Measurements from ENCODE around the gene SLC8A2.

DNA sequence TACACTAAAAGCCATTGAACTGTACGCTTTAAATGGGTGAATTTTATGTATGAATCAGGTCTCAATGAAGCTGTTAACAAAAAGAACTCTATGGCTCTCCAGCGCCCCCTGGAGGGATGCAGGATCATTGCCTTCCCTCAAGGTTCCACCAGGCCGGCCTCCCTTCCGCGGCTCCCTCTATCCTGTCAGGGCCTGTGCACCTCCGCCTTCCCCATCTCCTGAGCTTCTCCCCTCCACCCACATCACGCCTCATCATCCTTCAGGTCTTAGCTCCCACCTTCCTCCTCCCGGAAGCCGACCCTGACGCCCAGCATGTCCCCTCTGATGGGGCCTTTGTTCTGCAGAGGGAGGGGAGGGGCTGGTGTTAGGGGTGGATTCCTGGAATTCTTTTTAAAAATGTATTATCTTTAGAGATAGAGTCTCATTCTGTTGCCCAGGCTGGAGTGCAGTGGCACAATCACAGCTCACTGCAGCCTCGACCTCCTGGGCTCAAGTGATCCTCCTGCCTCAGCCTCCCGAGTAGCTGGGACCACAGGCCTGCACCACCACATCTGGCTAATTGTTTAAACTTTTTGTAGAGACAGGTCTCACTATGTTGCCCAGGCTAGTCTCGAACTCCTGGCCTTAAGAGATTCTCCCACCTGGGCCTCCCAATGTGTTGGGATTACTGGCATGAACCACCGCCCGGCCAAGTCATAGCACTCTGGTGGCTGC lies 80.0 kb downstream of the SLC8A2 start:
- TF ChIP-seq, protein P1, sequence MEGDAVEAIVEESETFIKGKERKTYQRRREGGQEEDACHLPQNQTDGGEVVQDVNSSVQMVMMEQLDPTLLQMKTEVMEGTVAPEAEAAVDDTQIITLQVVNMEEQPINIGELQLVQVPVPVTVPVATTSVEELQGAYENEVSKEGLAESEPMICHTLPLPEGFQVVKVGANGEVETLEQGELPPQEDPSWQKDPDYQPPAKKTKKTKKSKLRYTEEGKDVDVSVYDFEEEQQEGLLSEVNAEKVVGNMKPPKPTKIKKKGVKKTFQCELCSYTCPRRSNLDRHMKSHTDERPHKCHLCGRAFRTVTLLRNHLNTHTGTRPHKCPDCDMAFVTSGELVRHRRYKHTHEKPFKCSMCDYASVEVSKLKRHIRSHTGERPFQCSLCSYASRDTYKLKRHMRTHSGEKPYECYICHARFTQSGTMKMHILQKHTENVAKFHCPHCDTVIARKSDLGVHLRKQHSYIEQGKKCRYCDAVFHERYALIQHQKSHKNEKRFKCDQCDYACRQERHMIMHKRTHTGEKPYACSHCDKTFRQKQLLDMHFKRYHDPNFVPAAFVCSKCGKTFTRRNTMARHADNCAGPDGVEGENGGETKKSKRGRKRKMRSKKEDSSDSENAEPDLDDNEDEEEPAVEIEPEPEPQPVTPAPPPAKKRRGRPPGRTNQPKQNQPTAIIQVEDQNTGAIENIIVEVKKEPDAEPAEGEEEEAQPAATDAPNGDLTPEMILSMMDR (IDR thresholded peaks at IDR 0.05) = peak; percentile 96
- no peak for TF ChIP-seq EZH2 (IDR thresholded peaks at IDR 0.05)
